ENCODE results near the gene PYDC1.

Gene PYDC1

DNA sequence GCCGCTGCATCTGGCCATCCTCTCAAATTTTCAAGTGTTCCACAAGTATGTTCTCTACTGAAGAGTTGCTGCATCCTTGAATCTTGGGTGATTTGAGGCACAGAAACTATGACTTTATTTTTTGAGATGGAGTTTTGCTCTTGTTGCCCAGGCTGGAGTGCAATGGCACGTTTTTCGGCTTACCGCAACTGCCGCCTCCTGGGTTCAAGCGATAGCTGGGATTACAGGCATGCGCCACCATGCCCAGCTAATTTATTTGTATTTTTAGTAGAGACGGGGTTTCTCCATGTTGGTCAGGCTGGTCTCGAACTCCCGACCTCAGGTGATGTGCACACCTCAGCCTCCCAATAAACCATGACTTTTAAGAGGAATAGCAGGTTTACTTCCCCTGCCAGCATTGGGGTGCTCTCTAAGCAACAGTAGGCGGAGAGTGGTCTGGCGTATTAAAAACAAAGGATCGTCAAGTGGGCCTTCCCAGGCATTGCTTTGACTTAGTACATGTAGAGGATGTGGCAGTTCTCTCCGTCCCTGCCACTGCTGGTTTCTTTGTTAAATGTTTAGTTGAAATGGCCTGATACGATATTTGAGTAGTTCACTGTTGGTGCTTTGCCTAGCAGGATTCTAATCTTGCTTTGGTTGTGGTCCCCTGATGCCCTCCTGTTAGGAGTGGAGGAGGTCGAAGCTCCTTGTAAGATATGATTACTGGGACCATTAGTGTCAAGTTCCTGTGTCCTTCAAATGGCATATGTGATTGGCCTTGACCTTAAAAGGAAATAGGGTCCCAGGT is 23.9 kb downstream of the PYDC1 start:
- Mint-ChIP-seq H3K36me3 (peaks cover 14% of the 10 kb centered on the region), H3K9me3 (ENCODE audit: low read depth) (no peaks in the 10 kb centered on the region), H3K4me1 (ENCODE audit: low read depth) (peaks cover 59% of the 10 kb centered on the region), H3K27me3 (no peaks in the 10 kb centered on the region), H3K27ac (peak overlapping the region; percentile 75), H3K4me3 (peak overlapping the region; percentile 30)

DNA sequence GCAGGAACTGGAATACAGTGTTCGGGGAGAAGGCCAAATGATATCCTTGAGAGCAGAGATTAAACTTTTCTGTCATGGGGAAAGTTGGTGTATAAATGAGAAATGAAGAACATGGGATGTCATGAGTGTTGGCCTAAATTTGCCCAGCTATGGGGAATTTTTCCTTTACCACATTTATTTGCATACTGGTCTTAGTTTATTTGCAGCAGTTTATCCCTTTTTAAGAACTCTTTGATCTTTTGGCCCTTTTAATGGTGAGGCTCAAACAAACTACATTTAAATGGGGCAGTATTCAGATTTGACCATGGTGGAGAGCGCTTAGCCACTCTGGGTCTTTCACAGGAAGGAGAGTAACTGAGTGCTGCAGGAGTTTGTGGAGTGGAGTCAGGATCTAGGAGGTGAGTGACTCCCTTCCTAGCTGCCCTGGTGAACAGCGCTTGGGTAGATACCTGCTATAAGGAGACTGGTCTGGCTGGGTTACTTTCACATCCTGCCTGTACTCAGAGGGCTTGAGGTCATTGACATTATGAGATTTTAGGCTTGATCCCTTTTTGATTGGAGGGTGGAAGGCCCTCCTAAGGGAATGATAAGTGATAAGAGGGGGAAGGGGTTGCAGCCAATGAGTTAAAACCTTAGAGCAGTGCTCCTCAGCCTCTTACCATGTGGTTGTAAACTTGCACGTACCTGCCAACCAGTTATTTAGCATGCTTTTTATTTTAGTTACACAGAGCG is 25.1 kb downstream of the PYDC1 start:
- Mint-ChIP-seq H3K27me3 (no peaks in the 10 kb centered on the region), H3K27ac (peak overlapping the region; percentile 77), H3K9me3 (ENCODE audit: low read depth) (no peaks in the 10 kb centered on the region), H3K36me3 (peaks cover 14% of the 10 kb centered on the region), H3K4me3 (peak overlapping the region; percentile 9), H3K4me1 (ENCODE audit: low read depth) (peaks cover 65% of the 10 kb centered on the region)

DNA sequence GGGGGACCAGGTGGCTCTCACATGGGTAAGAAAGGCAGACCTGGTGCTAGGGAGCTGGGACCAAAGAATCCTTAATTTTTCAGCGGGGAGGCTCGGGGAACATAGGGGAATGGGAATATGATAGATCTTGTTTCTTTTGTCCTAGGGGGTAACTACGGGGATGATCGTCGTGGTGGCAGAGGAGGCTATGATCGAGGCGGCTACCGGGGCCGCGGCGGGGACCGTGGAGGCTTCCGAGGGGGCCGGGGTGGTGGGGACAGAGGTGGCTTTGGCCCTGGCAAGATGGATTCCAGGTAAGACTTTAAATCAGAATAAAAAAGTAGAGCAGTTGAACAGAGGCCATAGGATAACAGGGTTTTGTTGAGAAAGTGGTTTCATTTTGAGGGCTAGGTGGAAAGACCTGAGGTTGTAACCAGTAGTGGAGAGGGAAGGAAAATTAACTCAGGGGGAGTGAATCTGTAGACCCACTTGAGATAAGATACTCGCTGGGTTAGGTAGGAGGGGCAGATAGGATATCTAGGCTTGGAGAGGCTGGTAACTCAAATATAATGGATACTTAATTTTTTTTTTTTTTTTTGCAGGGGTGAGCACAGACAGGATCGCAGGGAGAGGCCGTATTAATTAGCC is 26.0 kb downstream of the PYDC1 start:
- H3K4me1 Mint-ChIP-seq (ENCODE audit: low read depth) = peaks cover 71% of the 10 kb centered on the region
- no peaks in the 10 kb centered on the region for H3K9me3 Mint-ChIP-seq (ENCODE audit: low read depth)
- no peaks in the 10 kb centered on the region for H3K27me3 Mint-ChIP-seq
- H3K4me3 Mint-ChIP-seq = peak overlapping the region; percentile 7
- peak overlapping the region; percentile 77 for H3K27ac Mint-ChIP-seq
- peaks cover 19% of the 10 kb centered on the region for H3K36me3 Mint-ChIP-seq

DNA sequence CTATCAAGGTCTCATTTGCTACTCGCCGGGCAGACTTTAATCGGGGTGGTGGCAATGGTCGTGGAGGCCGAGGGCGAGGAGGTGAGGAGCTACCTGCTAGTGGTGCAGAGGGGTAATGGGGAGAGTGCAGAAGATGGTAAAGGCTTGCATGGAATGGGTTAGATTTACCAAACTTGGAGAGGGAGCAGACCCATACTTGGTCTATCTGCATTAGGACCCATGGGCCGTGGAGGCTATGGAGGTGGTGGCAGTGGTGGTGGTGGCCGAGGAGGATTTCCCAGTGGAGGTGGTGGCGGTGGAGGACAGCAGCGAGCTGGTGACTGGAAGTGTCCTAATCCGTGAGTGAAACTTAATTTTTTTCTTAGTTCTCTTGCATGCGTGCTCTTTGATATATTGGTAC is 26.9 kb downstream of the PYDC1 start:
- peaks cover 78% of the 10 kb centered on the region for H3K4me1 Mint-ChIP-seq (ENCODE audit: low read depth)
- H3K9me3 Mint-ChIP-seq (ENCODE audit: low read depth) = no peaks in the 10 kb centered on the region
- no peak overlapping the region for H3K4me3 Mint-ChIP-seq
- peak overlapping the region; percentile 86 for H3K27ac Mint-ChIP-seq
- no peaks in the 10 kb centered on the region for H3K27me3 Mint-ChIP-seq
- peaks cover 24% of the 10 kb centered on the region for H3K36me3 Mint-ChIP-seq

DNA sequence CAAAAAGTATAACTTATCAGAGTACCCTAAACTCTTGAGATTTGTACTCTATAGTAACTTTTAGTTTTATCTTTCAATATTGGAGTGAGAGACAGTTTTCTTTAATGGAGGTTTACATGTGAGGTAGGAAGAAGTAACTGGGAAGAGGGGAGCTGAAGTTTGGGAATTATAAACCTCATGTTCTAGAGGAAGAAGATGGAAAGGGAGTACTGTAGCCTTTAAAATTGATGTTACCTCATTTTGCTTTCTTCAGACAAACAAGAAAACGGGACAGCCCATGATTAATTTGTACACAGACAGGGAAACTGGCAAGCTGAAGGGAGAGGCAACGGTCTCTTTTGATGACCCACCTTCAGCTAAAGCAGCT is 27.5 kb downstream of the PYDC1 start:
- Mint-ChIP-seq H3K4me1 (ENCODE audit: low read depth) (peaks cover 80% of the 10 kb centered on the region), H3K4me3 (no peak overlapping the region), H3K27ac (peak overlapping the region; percentile 86), H3K9me3 (ENCODE audit: low read depth) (no peaks in the 10 kb centered on the region), H3K27me3 (no peaks in the 10 kb centered on the region), H3K36me3 (peaks cover 21% of the 10 kb centered on the region)

DNA sequence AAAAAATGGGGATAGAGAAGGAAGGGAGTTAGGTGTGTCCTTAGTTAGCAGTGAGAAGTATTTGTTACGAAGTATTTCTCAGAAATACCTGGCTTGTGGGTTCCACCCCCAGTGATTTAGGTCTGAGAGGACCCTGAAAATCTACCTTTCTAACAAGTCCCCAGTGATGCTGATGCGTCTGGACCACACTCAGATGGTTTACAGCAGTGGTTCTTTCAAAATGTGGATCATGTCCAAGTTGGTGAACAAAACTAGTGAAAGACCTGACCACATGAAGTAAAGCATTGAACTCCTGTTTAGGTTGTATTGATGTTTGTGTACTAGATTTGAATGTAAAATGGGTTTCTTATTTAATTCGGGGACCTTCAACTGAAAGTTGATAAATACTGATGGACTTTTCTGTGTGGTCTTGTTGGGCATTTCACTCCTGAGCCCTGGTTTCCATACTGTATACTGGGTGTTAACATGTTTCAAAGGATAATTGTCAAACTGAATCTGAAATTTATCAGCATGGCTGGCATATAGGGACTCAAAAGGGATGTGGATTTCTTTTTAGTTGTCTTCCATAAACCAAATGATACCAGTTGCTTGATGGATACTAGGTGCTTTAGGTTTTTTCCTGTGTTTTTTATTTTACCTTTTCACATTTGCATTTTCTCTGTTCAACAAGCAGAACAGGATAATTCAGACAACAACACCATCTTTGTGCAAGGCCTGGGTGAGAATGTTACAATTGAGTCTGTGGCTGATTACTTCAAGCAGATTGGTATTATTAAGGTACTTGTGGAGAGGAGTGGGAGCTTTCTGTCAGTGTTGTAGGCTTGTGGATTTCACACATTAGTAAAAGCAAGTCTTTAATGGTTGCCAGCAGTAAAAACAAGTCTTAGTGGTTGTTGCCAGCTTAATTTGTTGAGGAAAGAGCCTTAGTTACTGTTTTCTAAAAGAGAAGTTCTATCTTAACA is 28.2 kb downstream of the PYDC1 start:
- Mint-ChIP-seq H3K27ac (peak overlapping the region; percentile 86), H3K27me3 (no peaks in the 10 kb centered on the region), H3K9me3 (ENCODE audit: low read depth) (no peaks in the 10 kb centered on the region), H3K4me3 (peak overlapping the region; percentile 84), H3K4me1 (ENCODE audit: low read depth) (peaks cover 82% of the 10 kb centered on the region), H3K36me3 (peaks cover 23% of the 10 kb centered on the region)

DNA sequence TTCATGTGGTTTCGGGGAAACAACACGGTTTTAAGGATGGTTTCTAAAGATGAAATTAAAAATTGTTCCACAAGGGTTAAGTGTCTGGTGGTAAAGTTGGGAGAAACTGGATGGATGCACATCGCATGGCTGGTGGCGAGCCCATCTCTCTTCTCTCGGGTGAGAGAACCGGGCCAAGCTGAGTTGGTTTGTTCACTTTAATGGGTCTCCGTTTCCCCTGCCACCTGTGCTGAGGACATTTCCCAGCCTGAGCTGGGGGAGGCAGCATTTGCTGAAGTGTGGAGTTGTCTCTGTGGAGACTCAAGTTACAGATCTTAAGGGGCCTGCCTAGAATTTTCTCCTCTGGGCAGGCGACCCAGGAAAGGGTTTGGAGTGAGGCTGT is 29.1 kb downstream of the PYDC1 start:
- H3K27me3 Mint-ChIP-seq = no peaks in the 10 kb centered on the region
- H3K36me3 Mint-ChIP-seq = peaks cover 23% of the 10 kb centered on the region
- peaks cover 85% of the 10 kb centered on the region for H3K4me1 Mint-ChIP-seq (ENCODE audit: low read depth)
- H3K4me3 Mint-ChIP-seq = peak overlapping the region; percentile 84
- H3K9me3 Mint-ChIP-seq (ENCODE audit: low read depth) = no peaks in the 10 kb centered on the region
- H3K27ac Mint-ChIP-seq = peak overlapping the region; percentile 86

DNA sequence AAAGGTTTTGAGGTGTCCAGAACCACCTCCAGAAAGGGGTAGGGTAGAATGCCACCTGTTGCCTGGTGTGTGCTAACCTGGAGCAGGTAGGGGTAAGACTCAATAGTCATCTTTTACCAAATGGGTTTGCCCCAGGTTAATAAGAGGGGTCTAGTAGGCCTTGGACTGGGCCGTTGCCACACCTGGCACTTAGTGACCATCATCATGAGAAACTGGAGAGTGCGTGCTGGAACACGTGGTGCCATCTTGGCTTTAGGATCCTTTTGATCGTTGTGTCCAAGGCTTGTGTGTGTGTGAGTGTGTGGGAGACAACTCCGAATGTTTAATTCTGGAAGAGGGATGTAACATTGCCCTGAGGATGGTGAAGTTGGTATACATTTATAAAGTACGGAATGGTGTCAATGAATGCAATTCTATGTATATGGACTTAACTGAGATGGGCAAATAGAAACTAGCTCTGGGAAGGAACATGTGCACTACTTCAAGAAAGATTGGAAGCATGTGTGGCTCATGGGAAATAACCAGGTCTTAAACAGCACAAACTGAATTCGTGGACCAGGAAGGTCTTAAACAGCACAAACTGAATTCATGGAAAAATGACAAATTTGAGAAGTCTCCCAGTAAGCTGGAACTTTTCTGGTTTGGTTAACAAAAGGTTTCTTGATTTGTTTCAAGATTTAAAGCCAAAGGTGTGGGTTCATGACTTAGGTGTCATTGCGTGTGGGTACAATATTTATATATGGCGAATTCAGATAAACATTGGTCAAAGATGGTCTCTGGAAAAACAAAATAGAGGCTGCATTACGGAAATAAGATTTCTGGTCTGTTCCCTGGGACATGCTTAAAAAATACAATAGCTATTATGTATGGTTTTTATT is 29.8 kb downstream of the PYDC1 start:
- Mint-ChIP-seq H3K9me3 (ENCODE audit: low read depth) (no peaks in the 10 kb centered on the region), H3K36me3 (peaks cover 28% of the 10 kb centered on the region), H3K27ac (peak overlapping the region; percentile 86), H3K27me3 (no peaks in the 10 kb centered on the region), H3K4me3 (peak overlapping the region; percentile 84), H3K4me1 (ENCODE audit: low read depth) (peaks cover 91% of the 10 kb centered on the region)

DNA sequence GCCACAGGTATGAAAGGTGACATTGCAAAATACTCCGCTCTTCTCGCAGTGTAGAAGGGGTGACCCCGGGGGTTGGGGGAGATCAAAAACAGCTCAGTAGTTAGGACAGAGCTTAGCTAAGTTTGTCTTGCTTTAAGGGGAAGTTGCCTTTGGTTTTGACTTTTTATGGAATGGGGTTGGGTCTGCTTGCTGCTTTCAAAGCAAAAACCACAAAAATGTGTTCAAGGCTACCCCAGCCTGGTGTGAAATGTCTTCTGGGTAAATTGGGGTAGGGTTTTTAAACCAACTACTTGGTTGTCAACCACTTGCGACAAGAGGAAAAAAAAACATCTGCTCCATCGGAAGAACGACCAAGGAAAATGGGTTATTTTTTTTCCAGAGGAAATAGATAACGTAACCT is 30.8 kb downstream of the PYDC1 start:
- peaks cover 29% of the 10 kb centered on the region for H3K36me3 Mint-ChIP-seq

DNA sequence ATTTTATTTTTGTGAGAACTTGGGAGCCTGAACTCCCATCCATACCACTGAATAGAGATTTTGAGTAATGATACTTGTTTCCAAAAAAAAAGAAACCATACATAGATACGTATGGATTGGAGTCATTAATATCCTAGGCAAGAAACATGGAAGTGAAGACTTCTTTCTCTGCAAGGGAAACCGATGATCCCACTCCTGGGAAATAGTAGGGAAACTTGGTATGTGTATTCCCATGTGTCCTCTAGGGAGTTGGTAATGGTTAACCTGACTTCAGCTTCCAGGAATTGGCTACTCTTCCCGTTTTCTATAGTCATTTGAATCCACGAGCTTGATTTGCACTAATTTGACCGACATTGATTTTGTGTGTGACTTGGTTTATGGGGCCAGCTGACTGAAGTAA is 31.6 kb downstream of the PYDC1 start:
- H3K9me3 Mint-ChIP-seq (ENCODE audit: low read depth) = no peaks in the 10 kb centered on the region
- H3K4me3 Mint-ChIP-seq = peak overlapping the region; percentile 84
- peak overlapping the region; percentile 86 for H3K27ac Mint-ChIP-seq
- peaks cover 80% of the 10 kb centered on the region for H3K4me1 Mint-ChIP-seq (ENCODE audit: low read depth)
- H3K36me3 Mint-ChIP-seq = peaks cover 27% of the 10 kb centered on the region
- no peaks in the 10 kb centered on the region for H3K27me3 Mint-ChIP-seq

More for the DNA sequence above, 30.8 kb downstream of the PYDC1 start:
- no peaks in the 10 kb centered on the region for H3K9me3 Mint-ChIP-seq (ENCODE audit: low read depth)
- H3K4me1 Mint-ChIP-seq (ENCODE audit: low read depth) = peaks cover 87% of the 10 kb centered on the region
- H3K27ac Mint-ChIP-seq = peak overlapping the region; percentile 86
- H3K27me3 Mint-ChIP-seq = no peaks in the 10 kb centered on the region
- peak overlapping the region; percentile 84 for H3K4me3 Mint-ChIP-seq

DNA sequence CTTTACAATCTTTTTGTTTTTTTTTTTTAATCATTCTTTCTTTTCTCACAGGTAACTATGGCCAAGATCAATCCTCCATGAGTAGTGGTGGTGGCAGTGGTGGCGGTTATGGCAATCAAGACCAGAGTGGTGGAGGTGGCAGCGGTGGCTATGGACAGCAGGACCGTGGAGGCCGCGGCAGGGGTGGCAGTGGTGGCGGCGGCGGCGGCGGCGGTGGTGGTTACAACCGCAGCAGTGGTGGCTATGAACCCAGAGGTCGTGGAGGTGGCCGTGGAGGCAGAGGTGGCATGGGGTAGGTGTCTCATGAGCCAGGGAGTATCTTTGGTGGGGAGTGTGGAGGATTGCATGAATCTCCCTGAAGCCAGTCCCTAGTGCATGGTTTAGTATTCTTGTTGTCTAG is 32.0 kb downstream of the PYDC1 start:
- H3K36me3 Mint-ChIP-seq = peaks cover 27% of the 10 kb centered on the region
- peak overlapping the region; percentile 84 for H3K4me3 Mint-ChIP-seq
- H3K9me3 Mint-ChIP-seq (ENCODE audit: low read depth) = no peaks in the 10 kb centered on the region
- H3K27me3 Mint-ChIP-seq = no peaks in the 10 kb centered on the region
- peaks cover 77% of the 10 kb centered on the region for H3K4me1 Mint-ChIP-seq (ENCODE audit: low read depth)
- peak overlapping the region; percentile 82 for H3K27ac Mint-ChIP-seq

DNA sequence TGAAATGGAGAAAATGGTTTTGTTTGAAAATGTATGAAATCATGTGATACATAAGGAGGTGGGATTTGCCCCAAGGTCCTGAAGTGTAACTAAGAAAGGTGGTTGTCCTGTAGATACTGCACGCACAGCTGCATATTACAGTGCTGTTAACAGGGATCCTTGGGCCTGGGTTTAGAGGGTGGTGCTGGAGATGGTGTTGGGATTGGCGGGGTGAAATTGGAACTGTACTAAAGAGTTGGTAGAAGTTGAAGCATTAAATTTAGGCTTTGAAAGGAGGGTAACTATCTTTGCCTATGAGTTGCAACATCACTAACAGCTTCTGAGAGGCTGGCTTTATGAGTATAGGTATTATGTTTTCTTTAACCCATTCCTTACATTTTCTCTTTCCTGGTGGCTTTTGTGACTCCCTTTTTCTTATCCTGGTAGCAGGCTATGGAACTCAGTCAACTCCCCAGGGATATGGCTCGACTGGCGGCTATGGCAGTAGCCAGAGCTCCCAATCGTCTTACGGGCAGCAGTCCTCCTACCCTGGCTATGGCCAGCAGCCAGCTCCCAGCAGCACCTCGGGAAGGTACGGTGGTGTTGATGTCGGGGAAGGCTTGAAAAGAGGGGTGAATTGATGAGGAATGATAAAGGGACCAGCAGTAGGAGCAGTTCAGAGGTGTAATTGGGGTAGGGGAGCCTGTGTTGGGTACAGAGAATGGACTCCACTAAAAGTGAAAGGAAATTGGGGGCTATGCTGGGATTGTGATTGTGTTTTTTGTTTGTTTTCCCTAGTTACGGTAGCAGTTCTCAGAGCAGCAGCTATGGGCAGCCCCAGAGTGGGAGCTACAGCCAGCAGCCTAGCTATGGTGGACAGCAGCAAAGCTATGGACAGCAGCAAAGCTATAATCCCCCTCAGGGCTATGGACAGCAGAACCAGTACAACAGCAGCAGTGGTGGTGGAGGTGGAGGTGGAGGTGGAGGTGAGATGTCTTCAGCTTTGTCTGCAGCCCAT is 33.2 kb downstream of the PYDC1 start:
- no peaks in the 10 kb centered on the region for H3K9me3 Mint-ChIP-seq (ENCODE audit: low read depth)
- H3K4me3 Mint-ChIP-seq = peak overlapping the region; percentile 99
- peak overlapping the region; percentile 88 for H3K27ac Mint-ChIP-seq
- H3K27me3 Mint-ChIP-seq = no peaks in the 10 kb centered on the region
- peaks cover 27% of the 10 kb centered on the region for H3K36me3 Mint-ChIP-seq
- H3K4me1 Mint-ChIP-seq (ENCODE audit: low read depth) = peaks cover 72% of the 10 kb centered on the region

DNA sequence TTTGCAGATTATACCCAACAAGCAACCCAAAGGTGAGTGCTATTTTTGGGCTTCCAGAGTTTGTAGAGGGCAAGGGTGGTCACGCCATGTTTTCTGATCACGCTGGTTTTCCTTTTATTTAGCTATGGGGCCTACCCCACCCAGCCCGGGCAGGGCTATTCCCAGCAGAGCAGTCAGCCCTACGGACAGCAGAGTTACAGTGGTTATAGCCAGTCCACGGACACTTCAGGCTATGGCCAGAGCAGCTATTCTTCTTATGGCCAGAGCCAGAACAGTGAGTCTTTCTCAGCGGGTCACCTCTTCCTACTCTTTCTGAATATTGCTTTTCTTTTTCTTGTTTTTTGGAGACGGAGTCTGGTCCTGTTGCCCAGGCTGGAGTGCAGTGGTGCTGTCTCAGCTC is 34.5 kb downstream of the PYDC1 start:
- Mint-ChIP-seq H3K4me3 (peak overlapping the region; percentile 99), H3K9me3 (ENCODE audit: low read depth) (no peaks in the 10 kb centered on the region), H3K27ac (peak overlapping the region; percentile 100), H3K36me3 (peaks cover 26% of the 10 kb centered on the region), H3K27me3 (no peaks in the 10 kb centered on the region), H3K4me1 (ENCODE audit: low read depth) (peaks cover 68% of the 10 kb centered on the region)

Measured in activated naive CD8-positive, alpha-beta T cell (primary cell).